ENCODE results near the gene TRIB2.

TRIB2 gene

GRCh38 chr2:12737738-12738485 is 21.2 kb downstream of the TRIB2 start:
- DNase-seq = no peak

- no peak for DNase-seq
Observed at GRCh38 chr2:12739721-12740254, 23.1 kb downstream of the TRIB2 start.

GRCh38 chr2:12741380-12741779 is 24.6 kb downstream of the TRIB2 start:
- no peak for DNase-seq

- no peak for DNase-seq
Observed at GRCh38 chr2:12742891-12743290, 26.2 kb downstream of the TRIB2 start.

GRCh38 chr2:12750166-12750905 is 33.6 kb downstream of the TRIB2 start:
- no peak for DNase-seq

GRCh38 chr2:12754643-12755042 is 37.9 kb downstream of the TRIB2 start:
- DNase-seq = no peak

- DNase-seq = no peak
Observed at GRCh38 chr2:12755384-12755783, 38.6 kb downstream of the TRIB2 start.

- no peak for DNase-seq
Observed at GRCh38 chr2:12759248-12759647, 42.5 kb downstream of the TRIB2 start.

GRCh38 chr2:12761104-12761503 is 44.4 kb downstream of the TRIB2 start:
- DNase-seq = no peak

- no peak for DNase-seq
Observed at GRCh38 chr2:12762337-12762736, 45.6 kb downstream of the TRIB2 start.

GRCh38 chr2:12762976-12763375 is 46.2 kb downstream of the TRIB2 start:
- peak in 1 of 51 donors; percentile 2 for DNase-seq

- no peak for DNase-seq
Observed at GRCh38 chr2:12763486-12763885, 46.8 kb downstream of the TRIB2 start.

GRCh38 chr2:12764075-12764730 is 47.5 kb downstream of the TRIB2 start:
- DNase-seq = peak in 1 of 51 donors; percentile 9

- no peak for DNase-seq
Observed at GRCh38 chr2:12764849-12765605, 48.3 kb downstream of the TRIB2 start.

GRCh38 chr2:12766421-12766879 is 49.7 kb downstream of the TRIB2 start:
- DNase-seq = peak in 1 of 51 donors; percentile 53

GRCh38 chr2:12767541-12767940 is 50.8 kb downstream of the TRIB2 start:
- DNase-seq = peak in 1 of 51 donors; percentile 35

- DNase-seq = no peak
Observed at GRCh38 chr2:12767996-12768624, 51.4 kb downstream of the TRIB2 start.

- peak in 1 of 51 donors; percentile 36 for DNase-seq
Observed at GRCh38 chr2:12769492-12770105, 52.9 kb downstream of the TRIB2 start.

GRCh38 chr2:12770300-12770968 is 53.7 kb downstream of the TRIB2 start:
- no peak for DNase-seq

- DNase-seq = no peak
Observed at GRCh38 chr2:12771154-12771553, 54.4 kb downstream of the TRIB2 start.

All from hypothalamus (tissue), 51 donors.